CD14-positive monocyte (primary cell): ENCODE measurements around the gene PLXNB1. TPM values are rescaled to one million over a fixed set of nuclear protein-coding genes. Genes with fewer than 3 reads are reported as not detected.

ENCODE experiments used
- DNase-seq, 3 donors: peaks; one replicate each; pipeline ENCODE4 v3.0.0-alpha.2; 2011 to 2022
- H2AFZ ChIP-seq: 2 replicates; pipeline ENCODE4 v1.6.0; 2012; ENCODE audit warnings: mild to moderate bottlenecking, low read depth, low read length, inconsistent platforms; ENCODE audit not compliant: insufficient read depth, poor library complexity, severe bottlenecking
- H3K27ac ChIP-seq, 2 donors: 1 replicate in 1 of 2; 2 replicates in 1 of 2; pipeline ENCODE4 v1.5.1; 2012 to 2013; ENCODE audit warnings: low read length in 2 of 2, control low read depth in 1 of 2, inconsistent platforms in 1 of 2, low read depth in 1 of 2, mild to moderate bottlenecking in 1 of 2
- H3K27me3 ChIP-seq, 2 donors: one replicate each; pipeline versions ENCODE4 v1.6.0 to v1.6.1; 2011 to 2013; ENCODE audit warnings: low read length in 2 of 2; ENCODE audit not compliant: control insufficient read depth in 2 of 2, insufficient read depth in 2 of 2
- H3K36me3 ChIP-seq, 2 donors: replicated peaks in 1 of 2; 1 replicate in 1 of 2; 2 replicates in 1 of 2; pipeline versions ENCODE4 v1.5.1 to v1.6.1; 2012 to 2013; ENCODE audit warnings: low read length in 2 of 2, control low read depth in 1 of 2, inconsistent platforms in 1 of 2, mild to moderate bottlenecking in 1 of 2; ENCODE audit not compliant: insufficient read depth in 2 of 2, control insufficient read depth in 1 of 2
- H3K4me1 ChIP-seq, 2 donors: 1 replicate in 1 of 2; 2 replicates in 1 of 2; pipeline versions ENCODE4 v1.5.1 to v1.6.1; 2012 to 2013; ENCODE audit warnings: low read length in 2 of 2, control low read depth in 1 of 2, inconsistent platforms in 1 of 2, mild to moderate bottlenecking in 1 of 2, moderate library complexity in 1 of 2; ENCODE audit not compliant: insufficient read depth in 2 of 2, control insufficient read depth in 1 of 2
- H3K4me2 ChIP-seq: replicated peaks from 2 replicates; pipeline ENCODE3; 2012; ENCODE audit warnings: low read length, moderate library complexity, mild to moderate bottlenecking; ENCODE audit not compliant: poor library complexity, severe bottlenecking; ENCODE audit errors: extremely low read depth
- H3K4me3 ChIP-seq, 3 experiments: fragments of 200-600 bp in 1 of 3; sonication (generic) in 1 of 3; replicated peaks in 1 of 3; 1 replicate in 2 of 3; 2 replicates in 1 of 3; pipeline ENCODE4 v1.5.1; 2011 to 2013; ENCODE audit warnings: low read length in 3 of 3, mild to moderate bottlenecking in 3 of 3, control low read depth in 2 of 3, low read depth in 2 of 3, inconsistent platforms in 1 of 3, moderate library complexity in 1 of 3
- H3K79me2 ChIP-seq: 2 replicates; pipeline ENCODE4 v1.6.0; 2012; ENCODE audit warnings: mild to moderate bottlenecking, control low read depth, inconsistent platforms, low read length, moderate library complexity; ENCODE audit not compliant: insufficient read depth
- H3K9ac ChIP-seq: 2 replicates; pipeline ENCODE4 v1.6.0; 2017; ENCODE audit warnings: low read length, mild to moderate bottlenecking; ENCODE audit not compliant: insufficient read depth, poor library complexity, severe bottlenecking
- H3K9me3 ChIP-seq, 2 donors: replicated peaks in 1 of 2; 1 replicate in 1 of 2; 2 replicates in 1 of 2; pipeline versions ENCODE4 v1.5.1 to v1.6.1; 2012 to 2013; ENCODE audit warnings: low read length in 2 of 2, control low read depth in 1 of 2; ENCODE audit not compliant: control insufficient read depth in 1 of 2, insufficient read depth in 1 of 2
- H4K20me1 ChIP-seq: 2 replicates; pipeline ENCODE4 v1.6.0; 2012; ENCODE audit warnings: mild to moderate bottlenecking, low read length, control low read depth, moderate library complexity; ENCODE audit not compliant: insufficient read depth
- H3K27ac Mint-ChIP-seq, 7 donors: one replicate each; pipeline ENCODE4 v1.8.0; 2020; ENCODE audit warnings: mild to moderate bottlenecking in 7 of 7, mixed read lengths in 7 of 7, moderate library complexity in 6 of 7, inconsistent platforms in 2 of 7
- H3K27me3 Mint-ChIP-seq, 3 donors: one replicate each; pipeline ENCODE4 v1.8.0; 2021 to 2022; ENCODE audit warnings: low read depth in 3 of 3, mild to moderate bottlenecking in 3 of 3, mixed read lengths in 3 of 3, moderate library complexity in 3 of 3, inconsistent platforms in 1 of 3
- H3K36me3 Mint-ChIP-seq, 2 donors: one replicate each; pipeline ENCODE4 v1.8.0; 2020; ENCODE audit warnings: mixed read lengths in 2 of 2, inconsistent platforms in 1 of 2, mild to moderate bottlenecking in 1 of 2
- H3K4me1 Mint-ChIP-seq: one replicate; pipeline ENCODE4 v1.8.0; 2020; ENCODE audit warnings: mild to moderate bottlenecking, mixed read lengths
- H3K4me3 Mint-ChIP-seq, 2 donors: one replicate each; pipeline ENCODE4 v1.8.0; 2020; ENCODE audit warnings: mild to moderate bottlenecking in 2 of 2, mixed read lengths in 2 of 2, moderate library complexity in 1 of 2
- H3K9me3 Mint-ChIP-seq, 7 donors: one replicate each; pipeline ENCODE4 v1.8.0; 2020 to 2022; ENCODE audit warnings: mixed read lengths in 7 of 7, mild to moderate bottlenecking in 6 of 7, moderate library complexity in 6 of 7, inconsistent platforms in 2 of 7
- CTCF ChIP-seq: fragments of 200-600 bp; IDR thresholded peaks from one replicate; pipeline ENCODE4 v1.8.0; 2022; ENCODE audit warnings: antibody characterized with exemption, mild to moderate bottlenecking
- WGBS: methylation state at CpG from one replicate; pipeline ENCODE4 v1.1.5; 2013; ENCODE audit warnings: missing lambda C conversion rate; ENCODE audit not compliant: insufficient coverage; 5-methylcytosine and 5-hydroxymethylcytosine counted together
- intact Hi-C, 2 donors: fragments of 100-400 bp; cut with micrococcal nuclease; formaldehyde crosslinking; loops; one replicate each; pipeline versions ENCODE4 v1.15.0 to v1.15.1; 2023
- polyA plus RNA-seq, 3 donors: library from polyadenylated mRNA; depleted of rRNA in 1 of 3; unstranded in 2 of 3; stranded (reverse) in 1 of 3; fragments of 300-500 nt in 2 of 3; fragments of >200 nt in 1 of 3; fragmentation: Illumina TruSeq in 2 of 3; gene quantifications; 1 replicate in 2 of 3; 2 replicates in 1 of 3; pipeline ENCODE4 v1.2.3, GENCODE V29; 2012 to 2021

Gene PLXNB1
- polyA plus RNA-seq, 3 donors = 0.14 to 4.3 TPM; not detected in 1

- Histone ChIP-seq H3K4me2 (no peak overlapping the region), H2AFZ (no peak overlapping the region), H4K20me1 (no peaks in the 10 kb centered on the region), H3K27ac (no peak overlapping the region), H3K27me3 (peaks cover 0 to 12% of the 10 kb centered on the region in 2 donors), H3K9me3 (no peaks in the 10 kb centered on the region), H3K4me3 (no peak overlapping the region), H3K36me3 (peaks cover 12 to 29% of the 10 kb centered on the region in 2 donors), H3K4me1 (peaks cover 11 to 17% of the 10 kb centered on the region in 2 donors), H3K9ac (no peak overlapping the region), H3K79me2 (peaks cover 4% of the 10 kb centered on the region)
- intact Hi-C loops = loop anchor here in 1 of 2 donors (10.0 kb wide), 1 partner anchor 239 kb away; no protein-coding TSS in a partner anchor
- H3K4me1 Mint-ChIP-seq = peaks cover 24% of the 10 kb centered on the region
- peaks cover 24 to 32% of the 10 kb centered on the region in 2 donors for H3K36me3 Mint-ChIP-seq
- no peak overlapping the region for H3K4me3 Mint-ChIP-seq
- peaks cover 9 to 20% (median 11%) of the 10 kb centered on the region in 3 donors for H3K27me3 Mint-ChIP-seq
- no peaks in the 10 kb centered on the region for H3K9me3 Mint-ChIP-seq
- 95% methylated on average over 7 of the region's 12 CpGs for WGBS
- TF ChIP-seq CTCF = no peak
- no peak for DNase-seq
- no peak overlapping the region for H3K27ac Mint-ChIP-seq
These were observed 3.7 kb upstream of the PLXNB1 start for GRCh38 chr3:48433472-48434118.

GRCh38 chr3:48432411-48433371 is 2.8 kb upstream of the PLXNB1 start:
- Histone ChIP-seq H3K27me3 (peaks cover 3 to 21% of the 10 kb centered on the region in 2 donors), H3K9me3 (no peaks in the 10 kb centered on the region), H3K4me1 (peaks cover 13 to 17% of the 10 kb centered on the region in 2 donors), H3K36me3 (peaks cover 12 to 29% of the 10 kb centered on the region in 2 donors), H3K4me2 (no peak overlapping the region), H4K20me1 (no peaks in the 10 kb centered on the region), H3K79me2 (peaks cover 4% of the 10 kb centered on the region), H3K4me3 (no peak overlapping the region), H3K27ac (no peak overlapping the region), H3K9ac (no peak overlapping the region), H2AFZ (no peak overlapping the region)
- peaks cover 0 to 5% (median 0%) of the 10 kb centered on the region in 7 donors for H3K9me3 Mint-ChIP-seq
- DNase-seq = no peak
- intact Hi-C loops = loop anchor here in 1 of 2 donors (10.0 kb wide), 1 partner anchor 238 kb away; no protein-coding TSS in a partner anchor
- H3K4me3 Mint-ChIP-seq = no peak overlapping the region
- no peak overlapping the region for H3K27ac Mint-ChIP-seq
- peaks cover 24 to 34% of the 10 kb centered on the region in 2 donors for H3K36me3 Mint-ChIP-seq
- peaks cover 15 to 29% (median 19%) of the 10 kb centered on the region in 3 donors for H3K27me3 Mint-ChIP-seq
- peaks cover 17% of the 10 kb centered on the region for H3K4me1 Mint-ChIP-seq
- TF ChIP-seq CTCF = no peak
- WGBS = 94% methylated on average over 15 of the region's 16 CpGs
